ENCODE data around the gene STN1. TPM values are rescaled to one million over a fixed set of nuclear protein-coding genes. Genes with fewer than 3 reads are reported as not detected.

The STN1 gene
- total RNA-seq, 1 experiment from 2014 or later = 74.7 TPM

GRCh38 chr10:103967448-103968071, 49.6 kb upstream of the STN1 start:
- CTCF ChIA-PET = interaction anchor here (1.0 kb wide), 1 partner anchor 307 kb away, joined by 3 read pairs; no protein-coding TSS in a partner anchor
- H3K79me2 ChIP-seq (ENCODE audit: insufficient read depth, low read length) = peaks cover 51% of the 10 kb centered on the region
- RAD21 ChIA-PET (ENCODE audit: low non-redundant PET in 1 of 2, low total read pairs in 2 of 2, uncharacterized antibody in 2 of 2, unreplicated experiment in 2 of 2) = interaction anchor here in 1 of 2 experiments (0.7 kb wide), 1 partner anchor 79 kb away, joined by 4 read pairs; no protein-coding TSS in a partner anchor

More at GRCh38 chr10:103967448-103968071, 49.6 kb upstream of the STN1 start:
- ATAC-seq (peak; percentile 59), DNase-seq (ENCODE audit: low read depth, low spot score) (no peak)
- H4K20me1 ChIP-seq (ENCODE audit: insufficient read depth) = no peaks in the 10 kb centered on the region
- no peaks in the 10 kb centered on the region for H3K27me3 ChIP-seq (ENCODE audit: insufficient read depth, low read length)
- H3K9me2 ChIP-seq (ENCODE audit: insufficient read depth) = no peaks in the 10 kb centered on the region
- H3K4me2 ChIP-seq (ENCODE audit: low read length) = peak overlapping the region; percentile 89
- peak overlapping the region; percentile 83 for H3K9ac ChIP-seq (ENCODE audit: low read length)
- no peak overlapping the region for H2AFZ ChIP-seq (ENCODE audit: low read depth, low read length, poor library complexity, severe bottlenecking)
- POLR2A ChIA-PET = no interaction called here
- intact Hi-C loops (cut with micrococcal nuclease) = loop anchor here (5.0 kb wide), 2 partner anchors 45 to 70 kb away; no protein-coding TSS in a partner anchor
- H3K27ac ChIP-seq (ENCODE audit: low read depth, low read length) = peak overlapping the region; percentile 95
- peak overlapping the region; percentile 73 to 83 for H3K4me3 ChIP-seq (replicated peaks in 1 of 2; ENCODE audit: low read depth in 1 of 2, low read length in 2 of 2)
- no peaks in the 10 kb centered on the region for H3K9me3 ChIP-seq (ENCODE audit: control insufficient read depth in 1 of 2, insufficient read depth in 1 of 2, low read depth in 1 of 2, low read length in 2 of 2)
- peaks cover 27 to 44% of the 10 kb centered on the region in 2 experiments; a peak in 3 of 4 replicates for H3K4me1 ChIP-seq (ENCODE audit: control insufficient read depth in 1 of 2, insufficient read depth in 2 of 2, low read length in 2 of 2)
- no TSS peak for BruUV-seq (replicated peaks)
- H3K36me3 ChIP-seq (ENCODE audit: control insufficient read depth in 1 of 2, insufficient read depth in 2 of 2, low read length in 2 of 2) = no peaks in the 10 kb centered on the region; a peak in 1 of 4 replicates
- TF ChIP-seq SIN3A (IDR thresholded peaks at IDR 0.05; ENCODE audit: low read depth) (peak; percentile 62), REST (IDR thresholded peaks at IDR 0.05; ENCODE audit: low read depth) (no peak), ZFX (IDR thresholded peaks at IDR 0.05) (peak; percentile 89)
- TF ChIP-seq, protein P1, sequence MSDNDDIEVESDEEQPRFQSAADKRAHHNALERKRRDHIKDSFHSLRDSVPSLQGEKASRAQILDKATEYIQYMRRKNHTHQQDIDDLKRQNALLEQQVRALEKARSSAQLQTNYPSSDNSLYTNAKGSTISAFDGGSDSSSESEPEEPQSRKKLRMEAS (IDR thresholded peaks at IDR 0.05) = peak; percentile 51; the same call in 1 of the 2 replicates
